Measurements from ENCODE around the gene GGA3.
"Not testable (repeated sequence)": the region's sequence is repeated elsewhere in the genome, so short reads cannot be mapped to it uniquely, and the experiment has no call there.

GGA3 gene

DNA sequence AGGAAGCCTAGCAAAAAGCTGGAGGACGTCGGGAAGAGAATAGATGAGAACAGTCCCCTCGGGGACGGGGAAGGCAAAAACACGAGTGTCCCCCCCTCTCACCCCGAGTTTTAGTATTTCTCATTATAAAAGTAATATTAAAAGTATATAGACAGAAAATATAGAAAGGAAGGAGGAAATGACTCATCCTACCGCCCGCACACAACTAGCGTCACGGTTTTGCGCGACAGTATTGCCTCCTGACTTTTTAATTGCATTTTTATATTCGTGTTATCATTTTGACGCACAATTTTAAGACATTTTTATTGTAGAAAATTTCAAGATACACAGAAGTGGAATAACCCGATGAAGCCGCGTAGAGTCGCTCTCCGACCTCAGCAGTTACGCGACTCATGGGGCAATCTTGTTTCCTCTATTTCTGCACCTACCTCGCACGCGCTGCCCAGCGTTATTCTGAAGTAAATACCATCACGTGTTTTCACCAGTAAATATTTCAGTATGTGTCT lies 28.5 kb upstream of the GGA3 start:
- H3K27ac ChIP-seq (ENCODE audit: low read depth, low read length), result peak overlapping the region; percentile 94
- peak overlapping the region; percentile 62 for H2AFZ ChIP-seq (ENCODE audit: low read length, unreplicated experiment)
- H3K27me3 ChIP-seq (ENCODE audit: insufficient read depth, low read length), result no peaks in the 10 kb centered on the region
- H3K79me2 ChIP-seq (ENCODE audit: control insufficient read depth, insufficient read depth, low read length, unreplicated experiment), result no peaks in the 10 kb centered on the region
- peaks cover 4% of the 10 kb centered on the region for H3K4me1 ChIP-seq (ENCODE audit: control insufficient read depth, insufficient read depth, low read length, unreplicated experiment)
- H3K4me3 ChIP-seq (ENCODE audit: low read depth, low read length), result peak overlapping the region; percentile 90
- no peaks in the 10 kb centered on the region for H3K36me3 ChIP-seq (ENCODE audit: insufficient read depth, low read length)

GRCh38 chr17:75289115-75289831 lies 27.9 kb upstream of the GGA3 start, which contains the start of gene SLC25A19:
TSS of gene SLC25A19 (minus strand) at chr17:75289433. CDS start at chr17:75286764, 2,669 bp downstream.
- Histone ChIP-seq H3K4me1 (ENCODE audit: control insufficient read depth, insufficient read depth, low read length, unreplicated experiment) (peaks cover 4% of the 10 kb centered on the region), H2AFZ (ENCODE audit: low read length, unreplicated experiment) (peak within 1 kb of the TSS; percentile 87), H3K27ac (ENCODE audit: low read depth, low read length) (peak within 1 kb of the TSS; percentile 94), H3K79me2 (ENCODE audit: control insufficient read depth, insufficient read depth, low read length, unreplicated experiment) (no peaks in the 10 kb centered on the region), H3K27me3 (ENCODE audit: insufficient read depth, low read length) (no peaks in the 10 kb centered on the region), H3K4me3 (ENCODE audit: low read depth, low read length) (peak within 1 kb of the TSS; percentile 90), H3K36me3 (ENCODE audit: insufficient read depth, low read length) (no peaks in the 10 kb centered on the region)

- Histone ChIP-seq H3K27me3 (ENCODE audit: insufficient read depth, low read length) (no peaks in the 10 kb centered on the region), H3K79me2 (ENCODE audit: control insufficient read depth, insufficient read depth, low read length, unreplicated experiment) (no peaks in the 10 kb centered on the region), H2AFZ (ENCODE audit: low read length, unreplicated experiment) (peak overlapping the region; percentile 87), H3K4me3 (ENCODE audit: low read depth, low read length) (peak overlapping the region; percentile 90), H3K36me3 (ENCODE audit: insufficient read depth, low read length) (no peaks in the 10 kb centered on the region), H3K27ac (ENCODE audit: low read depth, low read length) (no peak overlapping the region), H3K4me1 (ENCODE audit: control insufficient read depth, insufficient read depth, low read length, unreplicated experiment) (peaks cover 4% of the 10 kb centered on the region)
Measured at GRCh38 chr17:75288770-75289114, 27.3 kb upstream of the GGA3 start.

- no peaks in the 10 kb centered on the region for H3K79me2 ChIP-seq (ENCODE audit: control insufficient read depth, insufficient read depth, low read length, unreplicated experiment)
- no peaks in the 10 kb centered on the region for H3K27me3 ChIP-seq (ENCODE audit: insufficient read depth, low read length)
- no peaks in the 10 kb centered on the region for H3K36me3 ChIP-seq (ENCODE audit: insufficient read depth, low read length)
- peaks cover 4% of the 10 kb centered on the region for H3K4me1 ChIP-seq (ENCODE audit: control insufficient read depth, insufficient read depth, low read length, unreplicated experiment)
- H3K4me3 ChIP-seq (ENCODE audit: low read depth, low read length), result peak overlapping the region; percentile 90
- no peak overlapping the region for H2AFZ ChIP-seq (ENCODE audit: low read length, unreplicated experiment)
- H3K27ac ChIP-seq (ENCODE audit: low read depth, low read length), result no peak overlapping the region
Measured at GRCh38 chr17:75288359-75288758, 27.0 kb upstream of the GGA3 start.

GRCh38 chr17:75287221-75287620 lies 25.8 kb upstream of the GGA3 start:
- H3K4me1 ChIP-seq (ENCODE audit: control insufficient read depth, insufficient read depth, low read length, unreplicated experiment), result peaks cover 4% of the 10 kb centered on the region
- no peak overlapping the region for H2AFZ ChIP-seq (ENCODE audit: low read length, unreplicated experiment)
- no peak overlapping the region for H3K4me3 ChIP-seq (ENCODE audit: low read depth, low read length)
- H3K27me3 ChIP-seq (ENCODE audit: insufficient read depth, low read length), result no peaks in the 10 kb centered on the region
- H3K27ac ChIP-seq (ENCODE audit: low read depth, low read length), result no peak overlapping the region
- H3K36me3 ChIP-seq (ENCODE audit: insufficient read depth, low read length), result no peaks in the 10 kb centered on the region
- H3K79me2 ChIP-seq (ENCODE audit: control insufficient read depth, insufficient read depth, low read length, unreplicated experiment), result no peaks in the 10 kb centered on the region

DNA sequence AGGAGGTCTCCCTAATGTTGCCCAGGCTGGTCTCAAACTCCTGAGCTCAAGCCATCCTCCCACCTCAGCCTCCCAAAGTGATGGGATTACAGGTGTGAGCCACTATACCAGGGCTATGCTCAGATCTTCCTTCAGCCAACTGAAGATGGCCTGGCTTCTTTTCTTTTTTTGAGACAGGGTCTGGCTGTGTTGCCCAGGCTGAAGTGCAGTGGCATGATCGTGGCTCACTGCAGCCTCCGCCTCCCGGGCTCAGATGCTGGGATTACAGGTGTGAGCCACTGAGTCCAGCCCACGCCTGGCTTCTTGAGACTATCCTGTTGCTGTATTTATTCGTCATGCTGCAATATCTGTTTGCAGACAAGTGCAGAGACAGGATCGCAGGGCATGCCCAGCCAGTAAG lies 23.7 kb upstream of the GGA3 start:
- Histone ChIP-seq H3K36me3 (ENCODE audit: insufficient read depth, low read length) (no peaks in the 10 kb centered on the region), H3K4me3 (ENCODE audit: low read depth, low read length) (no peak overlapping the region), H3K4me1 (ENCODE audit: control insufficient read depth, insufficient read depth, low read length, unreplicated experiment) (peaks cover 4% of the 10 kb centered on the region), H3K27ac (ENCODE audit: low read depth, low read length) (no peak overlapping the region), H3K79me2 (ENCODE audit: control insufficient read depth, insufficient read depth, low read length, unreplicated experiment) (no peaks in the 10 kb centered on the region), H3K27me3 (ENCODE audit: insufficient read depth, low read length) (no peaks in the 10 kb centered on the region), H2AFZ (ENCODE audit: low read length, unreplicated experiment) (no peak overlapping the region)

GRCh38 chr17:75280189-75280588 lies 18.8 kb upstream of the GGA3 start:
- H3K36me3 ChIP-seq (ENCODE audit: insufficient read depth, low read length); H3K27ac ChIP-seq (ENCODE audit: low read depth, low read length); H3K4me1 ChIP-seq (ENCODE audit: control insufficient read depth, insufficient read depth, low read length, unreplicated experiment); H3K79me2 ChIP-seq (ENCODE audit: control insufficient read depth, insufficient read depth, low read length, unreplicated experiment); H3K4me3 ChIP-seq (ENCODE audit: low read depth, low read length); H3K27me3 ChIP-seq (ENCODE audit: insufficient read depth, low read length); H2AFZ ChIP-seq (ENCODE audit: low read length, unreplicated experiment): not testable (repeated sequence)

- Histone ChIP-seq H3K36me3 (ENCODE audit: insufficient read depth, low read length) (no peaks in the 10 kb centered on the region), H3K4me1 (ENCODE audit: control insufficient read depth, insufficient read depth, low read length, unreplicated experiment) (peaks cover 16% of the 10 kb centered on the region)
Measured at GRCh38 chr17:75277664-75278071, 16.3 kb upstream of the GGA3 start.

GRCh38 chr17:75273977-75274708 lies 12.7 kb upstream of the GGA3 start:
- Histone ChIP-seq H3K4me1 (ENCODE audit: control insufficient read depth, insufficient read depth, low read length, unreplicated experiment) (peaks cover 32% of the 10 kb centered on the region), H3K79me2 (ENCODE audit: control insufficient read depth, insufficient read depth, low read length, unreplicated experiment) (no peaks in the 10 kb centered on the region), H3K4me3 (ENCODE audit: low read depth, low read length) (no peak overlapping the region), H3K27me3 (ENCODE audit: insufficient read depth, low read length) (no peaks in the 10 kb centered on the region), H2AFZ (ENCODE audit: low read length, unreplicated experiment) (no peak overlapping the region), H3K27ac (ENCODE audit: low read depth, low read length) (no peak overlapping the region), H3K36me3 (ENCODE audit: insufficient read depth, low read length) (no peaks in the 10 kb centered on the region)

More at GRCh38 chr17:75277664-75278071, 16.3 kb upstream of the GGA3 start:
- Histone ChIP-seq H3K79me2 (ENCODE audit: control insufficient read depth, insufficient read depth, low read length, unreplicated experiment) (no peaks in the 10 kb centered on the region), H3K27me3 (ENCODE audit: insufficient read depth, low read length) (no peaks in the 10 kb centered on the region), H3K4me3 (ENCODE audit: low read depth, low read length) (no peak overlapping the region), H2AFZ (ENCODE audit: low read length, unreplicated experiment) (no peak overlapping the region), H3K27ac (ENCODE audit: low read depth, low read length) (no peak overlapping the region)

DNA sequence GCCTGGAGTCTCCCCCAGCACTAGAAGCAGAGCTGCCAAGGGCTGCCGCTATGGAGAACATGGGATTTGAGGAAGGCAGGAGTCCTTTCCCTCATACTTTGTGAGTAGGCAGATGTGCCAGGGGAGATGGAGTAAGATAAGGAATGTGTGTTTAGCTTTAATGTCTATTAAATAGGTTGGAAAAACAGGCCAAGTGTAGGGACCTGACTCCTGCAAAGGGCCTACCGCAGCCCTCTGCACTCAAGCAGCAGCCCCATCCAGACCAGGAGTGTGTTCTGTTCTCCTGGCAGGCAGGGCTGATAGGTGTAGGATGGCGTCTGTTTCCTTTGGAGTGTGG lies 11.4 kb upstream of the GGA3 start:
- Histone ChIP-seq H3K4me3 (ENCODE audit: low read depth, low read length) (no peak overlapping the region), H2AFZ (ENCODE audit: low read length, unreplicated experiment) (no peak overlapping the region), H3K27me3 (ENCODE audit: insufficient read depth, low read length) (no peaks in the 10 kb centered on the region), H3K36me3 (ENCODE audit: insufficient read depth, low read length) (no peaks in the 10 kb centered on the region), H3K4me1 (ENCODE audit: control insufficient read depth, insufficient read depth, low read length, unreplicated experiment) (peaks cover 30% of the 10 kb centered on the region), H3K79me2 (ENCODE audit: control insufficient read depth, insufficient read depth, low read length, unreplicated experiment) (no peaks in the 10 kb centered on the region), H3K27ac (ENCODE audit: low read depth, low read length) (no peak overlapping the region)

All from ACC112 (cell line).